ENCODE data around the gene RAP1GAP2.

DNA sequence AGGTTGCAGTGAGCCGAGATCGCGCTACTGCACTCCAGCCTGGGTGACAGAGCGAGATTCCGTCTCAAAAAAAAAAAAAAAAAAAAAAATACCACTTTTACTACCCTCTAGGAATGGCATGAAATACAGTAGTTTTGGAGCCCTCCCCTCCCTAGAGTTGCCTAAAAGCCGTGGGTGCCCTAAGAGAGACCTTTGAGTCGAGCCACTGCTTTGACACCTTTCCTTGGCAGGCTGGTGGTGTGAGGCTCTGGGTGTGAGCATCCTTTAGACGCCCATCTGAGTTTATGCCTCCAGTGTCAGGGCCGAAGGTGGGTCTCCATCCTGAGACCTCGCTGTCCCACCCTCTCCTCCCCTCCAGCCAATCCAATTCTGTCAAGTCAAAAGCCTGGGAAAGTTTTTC, 46.2 kb downstream of the RAP1GAP2 start:
- TF ChIP-seq ZNF114 (tag by site-specific recombination; IDR thresholded peaks at IDR 0.05): no peak
- no peak for TF ChIP-seq ELK4 (IDR thresholded peaks at IDR 0.05; ENCODE audit: borderline replicate concordance, low read depth, low read length)
- no peak for TF ChIP-seq ZBTB21 (tag by site-specific recombination; IDR thresholded peaks at IDR 0.05)
- TF ChIP-seq ZNF362 (tag by site-specific recombination; IDR thresholded peaks at IDR 0.05): no peak
- TF ChIP-seq CTCF (tag by site-specific recombination; IDR thresholded peaks at IDR 0.05): no peak
